Stimulated activated CD4-positive, alpha-beta T cell treated with anti-CD3 and anti-CD28 coated beads, Interleukin-12 subunit alpha, Interleukin-12 subunit beta, amount 100 ng/mL, for 48 hours (primary cell): ENCODE data around the gene NDUFAB1.
"Not testable (repeated sequence)": the region's sequence is repeated elsewhere in the genome, so short reads cannot be mapped to it uniquely, and the experiment has no call there.

Experiments
- DNase-seq, 3 donors: peaks; one replicate each; pipeline ENCODE4 v3.0.0-alpha.2; 2020; ENCODE audit warnings: low read depth in 2 of 3, low spot score in 1 of 3

The NDUFAB1 gene

DNA sequence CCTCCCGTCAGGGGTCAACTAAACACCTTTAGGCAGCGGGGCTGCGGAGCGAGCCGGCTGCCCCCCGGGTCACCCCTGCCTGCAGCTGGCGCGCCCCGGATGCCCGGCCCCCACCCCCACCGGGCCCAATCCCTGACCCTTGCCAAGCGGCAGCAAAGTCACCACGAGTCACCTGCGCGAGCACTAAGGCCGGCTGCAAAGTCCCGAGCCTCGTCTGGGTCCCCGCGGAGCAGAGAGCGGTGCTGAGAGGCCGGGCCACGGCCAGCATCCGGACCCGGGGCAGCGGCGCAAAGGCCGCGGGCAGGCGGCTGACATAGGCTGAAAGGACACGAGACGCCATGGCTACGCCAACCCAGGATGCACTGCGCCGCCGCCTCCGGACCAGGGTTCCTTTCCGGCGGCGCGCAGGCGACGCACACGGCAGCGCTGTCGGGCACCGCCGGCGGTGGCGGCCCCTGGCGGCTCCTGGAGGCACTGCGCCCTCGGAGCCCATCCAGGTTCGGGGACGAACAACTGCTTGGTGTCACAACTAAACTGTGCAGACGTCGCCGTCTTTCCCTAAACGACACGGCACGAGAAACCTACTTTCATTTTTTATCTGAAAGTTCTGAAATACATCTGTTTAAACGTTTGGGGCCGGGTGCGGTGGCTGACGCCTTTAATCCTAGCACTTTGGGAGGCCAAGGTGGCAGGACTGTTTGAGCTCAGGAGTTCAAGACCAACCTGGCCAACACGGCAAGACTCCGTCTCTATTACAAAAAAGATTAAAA, at the start of gene NDUFAB1:
NDUFAB1 (minus strand) TSS at position 366 of the 770 bp plus-strand sequence; CDS start at position 340, 26 bp downstream.
- peak; percentile 84 to 92 (median 89) for DNase-seq

DNA sequence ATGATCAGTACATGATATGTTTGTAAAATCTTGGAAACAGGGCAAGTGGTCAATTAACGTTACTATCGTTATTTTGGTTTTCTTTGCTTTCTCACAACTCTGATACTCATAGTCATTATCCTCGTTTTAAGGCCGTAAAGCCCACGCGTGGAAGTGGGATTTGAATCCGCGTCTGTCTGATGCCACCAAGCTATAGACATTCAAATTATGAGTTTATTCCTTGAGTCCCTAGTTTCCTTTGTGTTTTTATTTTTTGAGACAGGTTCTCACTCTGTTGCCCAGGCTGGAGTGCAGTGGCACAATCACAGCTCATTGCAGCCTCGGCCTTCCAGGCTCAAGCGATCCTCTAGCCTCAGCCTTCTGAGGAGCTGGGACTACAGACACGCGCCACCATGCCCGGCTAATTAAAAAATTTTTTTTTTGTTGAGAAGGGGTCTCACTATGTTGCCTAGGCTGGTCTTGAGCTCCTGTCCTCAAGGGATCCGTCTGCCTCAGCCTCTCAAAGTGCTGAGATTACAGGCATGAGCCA, 46.2 kb upstream of the NDUFAB1 start:
- DNase-seq = no peak

DNA sequence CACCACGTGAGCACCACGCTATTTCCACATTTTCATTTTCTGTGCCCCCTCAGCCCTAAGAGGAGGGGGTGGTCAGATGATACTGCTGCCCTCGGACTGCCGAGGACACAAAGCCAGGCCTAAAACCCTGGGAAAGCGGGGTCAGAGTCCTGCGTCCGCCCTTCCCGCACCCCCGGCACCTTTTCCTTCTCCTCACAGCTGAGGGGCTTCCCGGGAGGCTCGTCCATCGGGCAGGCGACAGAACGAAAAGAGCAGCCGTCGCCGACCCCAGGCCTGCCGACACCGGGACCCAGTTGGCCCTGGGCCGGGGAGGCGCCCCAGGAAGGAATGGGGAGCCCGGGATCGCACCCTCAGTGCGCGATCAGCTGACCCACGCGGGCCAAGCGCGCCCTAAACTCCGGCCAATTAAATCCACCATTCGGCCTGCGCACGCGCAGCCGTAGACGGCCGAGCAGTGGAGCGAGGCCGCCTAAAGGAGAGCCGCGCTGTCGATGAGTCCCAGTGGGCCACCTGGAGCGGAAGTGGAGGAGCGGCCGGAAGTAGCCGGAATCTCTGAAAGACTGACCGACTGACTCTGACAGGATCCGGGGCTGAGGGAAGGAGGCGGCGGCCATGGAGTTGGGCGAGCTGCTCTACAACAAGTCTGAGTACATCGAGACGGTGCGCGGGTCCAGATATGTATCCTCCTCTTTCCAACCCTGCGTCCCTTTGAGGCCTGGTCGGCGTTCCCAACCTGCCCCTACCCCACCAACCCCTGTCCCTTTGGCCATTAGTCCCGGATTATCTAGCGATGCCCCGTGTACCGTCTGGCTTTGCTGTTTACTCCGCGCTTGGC, 45.0 kb upstream of the NDUFAB1 start, which contains the start of the genes DCTN5 and PALB2:
DCTN5 (plus strand) TSS at position 536 of the 835 bp plus-strand sequence; CDS start at position 613, 77 bp downstream.
PALB2 (minus strand) TSS at position 380 of the 835 bp plus-strand sequence; CDS start at position 227, 153 bp downstream.
- DNase-seq = peak; percentile 77 to 88 (median 88)

DNA sequence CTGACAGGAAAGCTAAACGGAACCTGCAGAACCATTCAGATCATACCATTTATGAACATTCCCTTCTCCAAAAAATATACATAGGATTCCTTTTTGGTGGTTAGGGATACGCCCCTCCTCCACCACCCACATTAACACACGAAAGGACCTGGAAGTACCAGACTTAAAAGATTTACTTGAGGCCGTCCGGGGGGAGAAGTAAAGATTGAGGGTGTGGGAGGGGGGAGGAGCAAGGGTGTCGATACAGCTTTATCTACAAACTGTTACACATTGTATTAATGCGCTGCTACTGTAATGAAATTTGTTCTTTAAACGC, 44.5 kb upstream of the NDUFAB1 start:
- DNase-seq = no peak

GRCh38 chr16:23635958-23636357, 39.8 kb upstream of the NDUFAB1 start:
- no peak for DNase-seq

- no peak for DNase-seq
Observed at GRCh38 chr16:23634461-23635036, 38.4 kb upstream of the NDUFAB1 start.

- not testable (repeated sequence) for DNase-seq
Observed at GRCh38 chr16:23631874-23632273, 35.8 kb upstream of the NDUFAB1 start.

- DNase-seq = no peak
Observed at GRCh38 chr16:23629516-23629915, 33.4 kb upstream of the NDUFAB1 start.

GRCh38 chr16:23624092-23624491, 28.0 kb upstream of the NDUFAB1 start:
- DNase-seq = no peak

GRCh38 chr16:23615805-23616204, 19.7 kb upstream of the NDUFAB1 start:
- DNase-seq = no peak

- DNase-seq = no peak
Observed at GRCh38 chr16:23611936-23612335, 15.8 kb upstream of the NDUFAB1 start.

GRCh38 chr16:23610905-23611304, 14.8 kb upstream of the NDUFAB1 start:
- not testable (repeated sequence) for DNase-seq

DNA sequence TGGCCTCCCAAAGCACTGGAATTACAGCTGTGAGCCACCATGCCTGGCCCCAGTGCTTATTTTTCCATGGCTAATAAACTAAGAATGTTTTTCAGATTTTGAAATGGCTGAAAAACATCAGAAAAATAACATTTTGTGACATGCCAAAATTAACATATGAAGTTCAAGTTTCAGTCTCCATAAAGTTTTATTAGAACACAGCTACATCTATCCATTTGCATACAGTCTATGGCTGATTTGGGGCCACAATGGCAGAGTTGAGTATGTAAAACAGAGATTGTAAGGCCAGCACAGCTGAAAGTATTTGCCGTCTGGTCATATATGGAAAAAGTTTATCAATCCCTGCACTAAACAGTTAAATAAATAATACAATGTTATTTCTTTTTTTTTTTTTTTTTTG, 13.8 kb upstream of the NDUFAB1 start:
- no peak for DNase-seq

DNA sequence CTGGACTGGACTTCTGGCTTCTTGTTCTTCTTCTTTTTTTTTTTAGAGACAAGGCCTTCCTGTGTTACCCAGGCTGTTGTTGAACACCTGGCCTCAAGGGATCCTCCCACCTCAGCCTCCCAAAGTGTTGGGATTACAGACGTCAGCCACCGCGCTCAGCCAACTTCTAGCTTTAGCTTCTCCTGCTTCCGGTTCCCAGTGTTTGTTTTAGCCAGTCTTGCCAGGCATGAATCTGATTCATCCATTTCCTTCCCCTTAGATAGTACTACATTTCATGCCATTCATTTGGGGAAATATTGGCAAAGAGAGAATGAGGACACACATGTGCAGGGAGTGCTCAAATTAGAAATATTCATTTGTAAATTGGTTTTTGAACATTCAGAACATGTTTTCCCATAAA, 12.1 kb upstream of the NDUFAB1 start:
- no peak for DNase-seq

- no peak for DNase-seq
Observed at GRCh38 chr16:23607726-23608125, 11.6 kb upstream of the NDUFAB1 start.

- peak in 1 of 3 donors; percentile 8 for DNase-seq
Observed at GRCh38 chr16:23597003-23597756, 1.1 kb upstream of the NDUFAB1 start.

DNA sequence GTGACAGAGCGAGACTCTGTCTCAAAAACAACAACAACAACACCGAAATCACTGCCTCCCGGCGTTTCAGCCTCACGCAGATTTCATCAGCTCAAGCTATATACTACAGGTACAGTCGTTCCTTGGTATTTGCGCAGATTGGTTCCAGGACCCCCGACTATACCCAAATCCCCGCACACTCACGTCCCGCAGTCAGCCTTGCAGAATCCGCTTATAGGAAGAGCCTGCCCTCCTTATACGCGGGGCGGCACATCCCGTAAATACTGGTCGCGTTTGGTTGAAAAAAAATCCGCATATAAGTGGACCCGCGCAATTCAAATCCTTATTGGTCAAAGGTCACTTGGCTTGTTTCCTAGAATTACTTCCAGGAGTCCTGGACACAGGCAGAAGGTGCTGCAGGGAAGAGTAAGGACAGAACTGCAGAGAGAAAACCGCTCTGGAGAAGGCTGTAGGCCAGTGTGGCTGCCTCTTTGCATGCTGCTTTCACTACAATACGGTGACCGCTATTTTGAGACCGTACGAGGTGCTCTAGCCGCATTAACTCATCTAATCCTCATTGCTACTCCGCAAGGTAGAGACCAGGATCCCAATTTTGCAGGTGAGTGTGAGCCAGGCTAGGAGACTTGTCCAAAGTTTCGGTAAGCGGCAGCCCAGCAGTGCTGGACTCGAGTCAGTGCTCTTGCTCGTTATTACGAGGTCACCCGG, 718 bp downstream of the NDUFAB1 start:
- DNase-seq = no peak

DNA sequence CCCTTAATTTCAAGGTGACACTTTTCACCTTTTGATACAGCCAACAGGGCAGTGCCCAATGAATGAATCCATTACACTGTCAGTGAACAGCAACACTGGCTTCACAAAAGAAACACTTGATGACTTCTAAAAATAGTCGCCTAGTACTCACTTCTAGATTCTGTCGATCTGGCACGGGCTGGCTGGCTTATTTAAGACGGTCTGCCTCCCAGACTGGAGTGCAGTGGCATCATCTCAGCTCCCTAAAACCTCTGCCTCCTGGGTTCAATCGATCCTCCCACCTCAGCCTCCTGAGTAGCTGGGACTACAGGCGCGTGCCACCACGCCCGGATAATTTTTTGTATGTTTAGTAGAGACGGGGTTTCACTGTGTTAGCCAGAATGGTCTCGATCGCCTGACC, 1.9 kb downstream of the NDUFAB1 start:
- no peak for DNase-seq

DNA sequence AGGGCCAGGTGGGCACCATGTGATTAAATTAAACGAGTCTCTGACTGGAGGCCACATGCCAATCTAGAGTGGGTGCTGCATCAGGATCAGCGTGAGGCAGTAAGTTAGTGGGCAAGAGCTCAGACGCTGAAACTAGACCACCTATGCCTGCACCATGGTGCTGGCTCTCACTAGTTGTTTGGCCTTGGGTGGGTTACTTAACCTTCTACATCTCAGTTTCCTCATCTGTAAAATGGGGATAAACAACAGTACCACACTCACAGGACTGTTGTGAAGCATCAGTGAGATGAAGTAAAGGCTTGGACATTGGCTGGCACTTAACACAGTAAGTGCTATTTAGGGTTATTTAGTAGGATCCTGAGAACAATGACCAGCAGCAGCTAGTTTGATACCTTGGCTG, 5.9 kb downstream of the NDUFAB1 start:
- DNase-seq = no peak

DNA sequence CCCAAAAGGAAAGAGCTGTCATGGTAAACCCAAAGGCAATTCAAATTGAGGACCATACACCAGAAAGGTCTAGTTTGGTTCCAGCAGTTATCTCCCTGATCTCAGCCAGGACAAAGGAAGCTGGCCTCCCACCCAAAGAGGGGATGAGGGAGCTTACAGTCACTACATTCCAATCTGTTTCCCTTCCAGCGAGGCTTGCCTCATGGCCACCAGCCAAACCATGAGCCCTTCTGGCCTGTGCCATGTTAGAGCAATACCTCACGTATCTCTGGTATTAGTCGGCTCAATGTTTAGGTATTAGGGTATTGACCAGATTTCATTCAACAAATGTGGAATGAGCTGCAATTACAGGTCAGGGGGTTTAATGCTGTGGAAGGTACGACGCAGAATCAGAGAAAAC, 8.4 kb downstream of the NDUFAB1 start:
- DNase-seq = no peak
